Uterus (tissue), 4 donors: Measurements from ENCODE around the gene KRT82. TPM values are rescaled to one million over a fixed set of nuclear protein-coding genes. Genes with fewer than 3 reads are reported as not detected.

Experiments used
- DNase-seq, 2 donors: peaks; one replicate each; pipeline ENCODE4 v3.0.0-alpha.2; 2019 to 2020
- H3K27ac ChIP-seq, 2 donors: fragments of 200-600 bp; sonication (generic); 1 replicate in 1 of 2; 2 replicates in 1 of 2; pipeline ENCODE4 v1.5.1; 2016 to 2018
- H3K27me3 ChIP-seq, 2 donors: fragments of 200-600 bp; sonication (generic); one replicate each; pipeline ENCODE4 v1.5.1; 2018 to 2019; ENCODE audit warnings: control low read depth in 1 of 2
- H3K36me3 ChIP-seq, 2 donors: fragments of 200-600 bp; sonication (generic); one replicate each; pipeline ENCODE4 v1.5.1; 2019; ENCODE audit warnings: control low read depth in 1 of 2
- H3K4me1 ChIP-seq, 2 donors: fragments of 200-600 bp; sonication (generic); one replicate each; pipeline ENCODE4 v1.5.1; 2018 to 2019; ENCODE audit warnings: control low read depth in 1 of 2
- H3K4me3 ChIP-seq, 2 donors: fragments of 200-600 bp; sonication (generic); 1 replicate in 1 of 2; 2 replicates in 1 of 2; pipeline ENCODE4 v1.5.1; 2018 to 2019; ENCODE audit warnings: mild to moderate bottlenecking in 1 of 2
- H3K9me3 ChIP-seq, 2 donors: fragments of 200-600 bp; sonication (generic); one replicate each; pipeline ENCODE4 v1.5.1; 2019; ENCODE audit warnings: control low read depth in 1 of 2
- CTCF ChIP-seq, 4 experiments: fragments of 200-600 bp in 2 of 4; fragments of 450-650 bp in 2 of 4; sonication (generic) in 2 of 4; IDR thresholded peaks; one replicate each; pipeline ENCODE4 v1.5.1; 2016 to 2019; ENCODE audit warnings: antibody characterized with exemption in 4 of 4, mild to moderate bottlenecking in 2 of 4, moderate library complexity in 1 of 4
- POLR2A ChIP-seq, 2 donors: fragments of 450-650 bp; IDR thresholded peaks; one replicate each; pipeline ENCODE4 v1.6.1; 2016; ENCODE audit warnings: antibody characterized with exemption in 2 of 2, mild to moderate bottlenecking in 1 of 2, moderate library complexity in 1 of 2
- intact Hi-C: fragments of 100-400 bp; cut with DNase I; formaldehyde crosslinking; loops from one replicate; pipeline ENCODE4 v1.15.1; 2023; ENCODE audit warnings: low total_unique reads
- total RNA-seq, 4 donors: library from RNA; depleted of rRNA in 3 of 4; stranded (reverse); fragments of >200 nt in 3 of 4; gene quantifications; one replicate each; pipeline versions ENCODE4 v1.1.0 to v1.2.4, GENCODE V29; 2014 to 2023
- donor health status: DM: yes; HTN: yes; CAD: no.

KRT82 gene
- total RNA-seq, 4 donors from 2014 or later = not detected

GRCh38 chr12:52441320-52441911 lies 35.3 kb upstream of the KRT82 start:
- H3K36me3 ChIP-seq = no peaks in the 10 kb centered on the region
- H3K27ac ChIP-seq = no peak overlapping the region
- intact Hi-C loops = no loop called here

GRCh38 chr12:52440821-52441319 lies 34.7 kb upstream of the KRT82 start:
- DNase-seq = no peak
- Histone ChIP-seq H3K27ac (no peak overlapping the region), H3K4me1 (no peaks in the 10 kb centered on the region), H3K27me3 (no peaks in the 10 kb centered on the region), H3K36me3 (no peaks in the 10 kb centered on the region), H3K9me3 (no peaks in the 10 kb centered on the region), H3K4me3 (no peak overlapping the region)
- intact Hi-C loops = no loop called here
- TF ChIP-seq POLR2A (IDR thresholded peaks at IDR 0.05) (no peak), CTCF (IDR thresholded peaks at IDR 0.05) (no peak)

More at GRCh38 chr12:52441320-52441911, 35.3 kb upstream of the KRT82 start:
- no peaks in the 10 kb centered on the region for H3K9me3 ChIP-seq
- H3K27me3 ChIP-seq = no peaks in the 10 kb centered on the region
- TF ChIP-seq CTCF (IDR thresholded peaks at IDR 0.05) (no peak), POLR2A (IDR thresholded peaks at IDR 0.05) (no peak)
- no peak for DNase-seq
- H3K4me1 ChIP-seq = no peaks in the 10 kb centered on the region
- H3K4me3 ChIP-seq = no peak overlapping the region

GRCh38 chr12:52439845-52440244 lies 33.7 kb upstream of the KRT82 start:
- Histone ChIP-seq H3K27ac (no peak overlapping the region), H3K36me3 (no peaks in the 10 kb centered on the region), H3K4me1 (no peaks in the 10 kb centered on the region), H3K9me3 (no peaks in the 10 kb centered on the region), H3K4me3 (no peak overlapping the region), H3K27me3 (no peaks in the 10 kb centered on the region)
- TF ChIP-seq CTCF (IDR thresholded peaks at IDR 0.05) = no peak
- TF ChIP-seq POLR2A (IDR thresholded peaks at IDR 0.05) = no peak
- intact Hi-C loops = no loop called here
- DNase-seq = no peak

GRCh38 chr12:52439420-52439819 lies 33.3 kb upstream of the KRT82 start:
- TF ChIP-seq CTCF (IDR thresholded peaks at IDR 0.05) (no peak), POLR2A (IDR thresholded peaks at IDR 0.05) (no peak)
- no peak for DNase-seq
- no peaks in the 10 kb centered on the region for H3K9me3 ChIP-seq
- H3K27me3 ChIP-seq = no peaks in the 10 kb centered on the region
- intact Hi-C loops = no loop called here
- H3K27ac ChIP-seq = no peak overlapping the region
- H3K4me1 ChIP-seq = no peaks in the 10 kb centered on the region
- no peaks in the 10 kb centered on the region for H3K36me3 ChIP-seq
- H3K4me3 ChIP-seq = no peak overlapping the region

- H3K27me3 ChIP-seq = no peaks in the 10 kb centered on the region
- TF ChIP-seq POLR2A (IDR thresholded peaks at IDR 0.05) (no peak), CTCF (IDR thresholded peaks at IDR 0.05) (no peak)
- H3K9me3 ChIP-seq = no peaks in the 10 kb centered on the region
- H3K36me3 ChIP-seq = no peaks in the 10 kb centered on the region
- intact Hi-C loops = no loop called here
- H3K4me1 ChIP-seq = no peaks in the 10 kb centered on the region
- H3K27ac ChIP-seq = no peak overlapping the region
- H3K4me3 ChIP-seq = no peak overlapping the region
- no peak for DNase-seq
Measured at GRCh38 chr12:52438305-52439301, 32.5 kb upstream of the KRT82 start.
